Fibroblast of pulmonary artery (primary cell): ENCODE data around the gene CDH12.
"Not testable (repeated sequence)": the region's sequence is repeated elsewhere in the genome, so short reads cannot be mapped to it uniquely, and the experiment has no call there.

ENCODE experiments used
- DNase-seq: peaks from one replicate; pipeline ENCODE4 v3.0.0-alpha.2; 2010; ENCODE audit warnings: low read depth
- H3K4me3 ChIP-seq: replicated peaks from 2 replicates; pipeline ENCODE4 v1.5.1; 2011; ENCODE audit warnings: low read depth, mild to moderate bottlenecking, control low read depth, low read length, moderate library complexity
- CTCF ChIP-seq: IDR thresholded peaks from 2 replicates; pipeline ENCODE4 v1.5.1; 2011; ENCODE audit warnings: mild to moderate bottlenecking, control low read depth, low read length, inconsistent platforms; ENCODE audit errors: missing control alignments

CDH12 gene

DNA sequence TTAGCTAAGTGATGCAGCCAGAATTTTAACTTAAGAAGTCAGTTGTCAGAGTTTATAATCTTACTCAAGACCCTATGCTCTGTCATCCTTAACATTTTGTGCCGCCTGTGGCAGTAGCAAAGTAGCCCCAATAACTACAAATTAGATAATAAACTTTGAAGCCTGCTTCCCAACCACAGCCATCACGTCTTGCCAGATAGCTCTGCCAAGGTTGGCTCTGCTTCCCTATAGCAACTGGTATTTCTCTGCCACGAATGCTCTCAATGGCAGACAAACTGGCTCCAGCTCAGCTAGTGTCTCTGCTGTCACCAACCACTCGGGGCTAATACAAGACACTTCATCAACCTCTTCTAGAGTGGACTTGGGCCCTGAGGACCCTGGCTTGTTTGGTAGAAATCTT is 576.1 kb downstream of the CDH12 start:
- no peak overlapping the region for H3K4me3 ChIP-seq
- no peak for TF ChIP-seq CTCF
- DNase-seq: no peak

GRCh38 chr5:22265855-22266254 is 587.3 kb downstream of the CDH12 start:
- DNase-seq, H3K4me3 ChIP-seq: not testable (repeated sequence)

DNA sequence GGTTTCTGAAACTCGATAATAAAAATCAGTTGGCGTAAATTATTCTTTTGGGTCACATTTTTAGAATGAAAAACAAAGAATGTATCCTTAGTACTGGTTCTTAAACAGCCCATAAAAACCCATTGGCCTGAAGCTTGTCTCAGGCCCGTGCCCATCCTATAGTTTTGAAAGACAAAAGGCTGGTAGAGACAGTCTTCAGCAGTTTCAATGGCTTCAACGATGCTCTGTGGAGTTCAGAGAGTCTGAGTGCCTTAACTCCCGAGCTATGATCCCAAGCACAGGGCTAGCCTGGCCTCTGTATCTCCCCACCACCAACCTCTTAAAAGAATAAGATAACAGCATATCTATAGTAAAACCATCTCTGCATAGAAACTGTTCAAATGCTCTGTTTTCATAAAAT is 595.0 kb downstream of the CDH12 start:
- H3K4me3 ChIP-seq: no peak overlapping the region
- TF ChIP-seq CTCF: no peak
- DNase-seq: no peak

DNA sequence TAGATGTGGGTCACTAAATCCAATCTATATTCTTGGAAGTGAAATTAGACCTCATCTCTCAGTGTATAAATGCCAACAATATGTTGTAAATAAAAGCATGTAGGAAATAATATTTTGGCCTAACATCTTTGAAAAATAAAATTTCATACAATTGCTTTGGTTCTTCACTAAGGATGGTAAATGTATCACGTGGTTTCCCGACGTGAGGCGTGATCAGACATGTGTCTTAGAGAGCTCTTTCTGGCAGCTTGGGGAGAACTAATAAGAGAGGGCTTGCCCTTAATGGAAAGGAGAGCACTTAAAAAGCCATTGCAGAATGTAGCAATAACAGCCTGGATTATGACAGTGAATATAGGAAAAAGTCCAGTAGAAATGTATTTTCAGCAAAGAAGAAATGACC is 602.6 kb downstream of the CDH12 start:
- no peak overlapping the region for H3K4me3 ChIP-seq
- no peak for TF ChIP-seq CTCF
- DNase-seq: no peak

DNA sequence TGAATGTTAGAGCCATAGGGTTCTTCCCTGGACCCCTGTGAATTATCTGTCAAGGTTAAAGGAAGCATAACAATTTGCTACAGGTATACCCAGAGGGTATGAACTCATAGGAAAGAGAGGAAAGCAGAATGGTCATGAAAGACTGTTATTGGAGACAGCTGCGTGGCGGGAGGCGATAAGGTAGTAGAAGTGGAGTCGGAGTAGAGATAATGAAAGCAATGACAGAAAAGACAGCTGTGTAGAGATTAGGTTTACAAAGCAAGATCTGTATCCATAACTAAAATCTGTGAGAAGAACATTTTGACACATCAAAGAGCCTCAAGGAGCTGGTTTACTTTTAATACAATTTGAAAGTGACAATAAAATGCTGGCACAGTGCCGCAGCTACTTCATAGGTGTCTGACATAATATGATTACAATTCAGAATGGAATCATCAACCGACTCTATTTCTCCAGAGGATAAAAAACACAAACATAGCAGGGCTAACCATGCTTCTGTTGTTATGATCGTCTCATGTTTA is 603.9 kb downstream of the CDH12 start:
- no peak for DNase-seq
- TF ChIP-seq CTCF: no peak
- no peak overlapping the region for H3K4me3 ChIP-seq

GRCh38 chr5:22245770-22246169 is 607.4 kb downstream of the CDH12 start:
- no peak overlapping the region for H3K4me3 ChIP-seq
- DNase-seq: no peak
- no peak for TF ChIP-seq CTCF

DNA sequence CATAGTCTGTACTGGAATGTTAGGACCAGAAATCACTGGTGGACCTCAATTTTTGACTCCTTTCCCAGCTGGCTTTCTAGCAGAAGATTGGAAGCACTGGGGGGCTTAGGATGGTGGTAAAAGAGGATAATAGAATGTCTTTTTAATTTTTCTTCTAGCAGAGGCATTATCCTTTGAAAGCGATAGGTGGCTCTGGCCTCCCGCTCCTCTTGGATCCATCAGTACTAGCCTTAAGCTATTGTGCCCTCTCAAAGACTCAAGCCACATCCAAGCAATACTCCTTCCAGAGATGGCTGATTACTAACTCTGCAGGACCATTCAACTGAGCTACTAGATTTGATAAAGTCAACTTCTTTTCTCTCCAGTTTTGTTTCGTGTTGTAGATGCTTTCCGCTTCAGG is 610.6 kb downstream of the CDH12 start:
- DNase-seq: peak; percentile 0
- H3K4me3 ChIP-seq: no peak overlapping the region
- no peak for TF ChIP-seq CTCF
